ENCODE measurements around the gene SNAP47. TPM values are rescaled to one million over a fixed set of nuclear protein-coding genes. Genes with fewer than 3 reads are reported as not detected.
"Not testable (repeated sequence)": the region's sequence is repeated elsewhere in the genome, so short reads cannot be mapped to it uniquely, and the experiment has no call there.

The SNAP47 gene
- total RNA-seq, 1 experiment from 2014 or later, result 39.4 TPM

DNA sequence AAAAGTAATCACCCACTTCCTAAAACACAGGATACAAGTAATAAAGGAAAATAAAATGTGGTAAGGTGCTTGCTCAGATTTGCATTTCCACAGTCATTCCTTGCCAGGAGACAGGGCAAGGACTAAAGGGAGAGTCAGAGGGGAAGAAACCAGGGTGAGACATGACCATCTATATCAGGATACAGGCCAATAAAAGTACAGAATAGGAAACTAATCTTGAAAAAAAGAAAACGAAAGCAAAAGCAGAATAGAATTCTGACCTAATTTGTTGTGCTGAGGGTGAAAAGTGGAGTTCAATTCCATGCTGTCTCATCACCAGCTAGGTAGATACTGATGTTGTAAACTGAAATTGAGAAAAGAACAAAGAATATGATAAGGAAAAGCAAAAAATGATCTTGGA lies 27.4 kb upstream of the SNAP47 start:
- no peaks in the 10 kb centered on the region for H3K4me1 Mint-ChIP-seq (ENCODE audit: low read depth, unreplicated experiment)
- H3K9me3 Mint-ChIP-seq (ENCODE audit: low read depth, unreplicated experiment), result peaks cover 17% of the 10 kb centered on the region
- intact Hi-C loops (cut with micrococcal nuclease; ENCODE audit: unreplicated experiment), result no loop called here
- TF ChIP-seq, protein P1, sequence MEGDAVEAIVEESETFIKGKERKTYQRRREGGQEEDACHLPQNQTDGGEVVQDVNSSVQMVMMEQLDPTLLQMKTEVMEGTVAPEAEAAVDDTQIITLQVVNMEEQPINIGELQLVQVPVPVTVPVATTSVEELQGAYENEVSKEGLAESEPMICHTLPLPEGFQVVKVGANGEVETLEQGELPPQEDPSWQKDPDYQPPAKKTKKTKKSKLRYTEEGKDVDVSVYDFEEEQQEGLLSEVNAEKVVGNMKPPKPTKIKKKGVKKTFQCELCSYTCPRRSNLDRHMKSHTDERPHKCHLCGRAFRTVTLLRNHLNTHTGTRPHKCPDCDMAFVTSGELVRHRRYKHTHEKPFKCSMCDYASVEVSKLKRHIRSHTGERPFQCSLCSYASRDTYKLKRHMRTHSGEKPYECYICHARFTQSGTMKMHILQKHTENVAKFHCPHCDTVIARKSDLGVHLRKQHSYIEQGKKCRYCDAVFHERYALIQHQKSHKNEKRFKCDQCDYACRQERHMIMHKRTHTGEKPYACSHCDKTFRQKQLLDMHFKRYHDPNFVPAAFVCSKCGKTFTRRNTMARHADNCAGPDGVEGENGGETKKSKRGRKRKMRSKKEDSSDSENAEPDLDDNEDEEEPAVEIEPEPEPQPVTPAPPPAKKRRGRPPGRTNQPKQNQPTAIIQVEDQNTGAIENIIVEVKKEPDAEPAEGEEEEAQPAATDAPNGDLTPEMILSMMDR (IDR thresholded peaks at IDR 0.05; ENCODE audit: unreplicated experiment), result no peak
- no peak overlapping the region for H3K27ac Mint-ChIP-seq (ENCODE audit: unreplicated experiment)
- no TSS peak for BruUV-seq (replicated peaks)
- H3K27me3 Mint-ChIP-seq (ENCODE audit: unreplicated experiment), result no peaks in the 10 kb centered on the region
- CTCF ChIA-PET, result interaction anchor here (0.6 kb wide), 1 partner anchor 8 kb away, joined by 3 read pairs; no protein-coding TSS in a partner anchor
- no peak for DNase-seq
- H3K36me3 Mint-ChIP-seq (ENCODE audit: insufficient read depth, unreplicated experiment), result no peaks in the 10 kb centered on the region
- H3K4me3 Mint-ChIP-seq (ENCODE audit: low read depth, unreplicated experiment), result no peak overlapping the region

DNA sequence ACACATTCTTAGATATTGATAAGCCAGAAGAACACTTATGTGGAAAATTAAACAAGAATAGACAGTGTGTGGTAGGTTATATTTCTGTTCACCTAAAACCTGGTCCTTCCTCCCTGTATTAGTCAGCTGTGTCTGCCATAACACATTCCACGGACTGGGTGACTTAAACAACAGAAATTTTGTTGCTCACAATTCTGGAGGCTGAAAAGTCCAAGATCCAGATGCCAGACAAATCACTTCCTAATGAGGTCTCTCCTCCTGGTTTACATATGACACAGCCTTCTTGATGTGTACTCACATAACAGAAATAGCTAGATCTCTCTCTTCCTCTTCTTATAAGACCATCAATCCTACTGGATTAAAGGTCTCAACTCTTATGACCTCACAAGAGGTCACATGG lies 25.8 kb upstream of the SNAP47 start:
- no peaks in the 10 kb centered on the region for H3K27me3 Mint-ChIP-seq (ENCODE audit: unreplicated experiment)
- no peak for DNase-seq
- H3K9me3 Mint-ChIP-seq (ENCODE audit: low read depth, unreplicated experiment), result peaks cover 11% of the 10 kb centered on the region
- no TSS peak for BruUV-seq (replicated peaks)
- H3K27ac Mint-ChIP-seq (ENCODE audit: unreplicated experiment), result no peak overlapping the region
- CTCF ChIA-PET, result interaction anchor here (0.5 kb wide), 1 partner anchor 14 kb away, joined by 3 read pairs; no protein-coding TSS in a partner anchor
- TF ChIP-seq, protein P1 (IDR thresholded peaks at IDR 0.05; ENCODE audit: unreplicated experiment), result no peak
- H3K4me3 Mint-ChIP-seq (ENCODE audit: low read depth, unreplicated experiment), result no peak overlapping the region
- H3K4me1 Mint-ChIP-seq (ENCODE audit: low read depth, unreplicated experiment), result no peaks in the 10 kb centered on the region
- no peaks in the 10 kb centered on the region for H3K36me3 Mint-ChIP-seq (ENCODE audit: insufficient read depth, unreplicated experiment)
- intact Hi-C loops (cut with micrococcal nuclease; ENCODE audit: unreplicated experiment), result no loop called here

DNA sequence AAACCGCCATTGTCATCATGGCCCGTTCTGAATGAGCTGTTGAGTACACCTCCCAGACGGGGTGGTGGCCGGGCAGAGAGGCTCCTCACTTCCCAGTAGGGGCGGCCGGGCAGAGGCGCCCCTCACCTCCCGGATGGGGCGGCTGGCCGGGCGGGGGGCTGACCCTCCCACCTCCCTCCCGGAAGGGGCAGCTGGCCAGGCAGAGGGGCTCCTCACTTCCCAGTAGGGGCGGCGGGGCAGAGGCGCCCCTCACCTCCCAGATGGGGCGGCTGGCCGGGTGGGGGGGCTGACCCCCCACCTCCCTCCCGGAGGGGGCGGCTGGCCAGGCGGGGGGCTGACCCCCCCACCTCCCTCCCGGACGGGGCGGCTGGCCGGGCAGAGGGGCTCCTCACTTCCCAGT lies 24.8 kb upstream of the SNAP47 start:
- CTCF ChIA-PET, result interaction anchor here (0.7 kb wide), 1 partner anchor 22 kb away, joined by 3 read pairs; no protein-coding TSS in a partner anchor
- H3K4me1 Mint-ChIP-seq (ENCODE audit: low read depth, unreplicated experiment); H3K36me3 Mint-ChIP-seq (ENCODE audit: insufficient read depth, unreplicated experiment); BruUV-seq (replicated peaks); H3K4me3 Mint-ChIP-seq (ENCODE audit: low read depth, unreplicated experiment); H3K27me3 Mint-ChIP-seq (ENCODE audit: unreplicated experiment); DNase-seq; H3K27ac Mint-ChIP-seq (ENCODE audit: unreplicated experiment); intact Hi-C loops (cut with micrococcal nuclease; ENCODE audit: unreplicated experiment): not testable (repeated sequence)
- peaks cover 13% of the 10 kb centered on the region for H3K9me3 Mint-ChIP-seq (ENCODE audit: low read depth, unreplicated experiment)

DNA sequence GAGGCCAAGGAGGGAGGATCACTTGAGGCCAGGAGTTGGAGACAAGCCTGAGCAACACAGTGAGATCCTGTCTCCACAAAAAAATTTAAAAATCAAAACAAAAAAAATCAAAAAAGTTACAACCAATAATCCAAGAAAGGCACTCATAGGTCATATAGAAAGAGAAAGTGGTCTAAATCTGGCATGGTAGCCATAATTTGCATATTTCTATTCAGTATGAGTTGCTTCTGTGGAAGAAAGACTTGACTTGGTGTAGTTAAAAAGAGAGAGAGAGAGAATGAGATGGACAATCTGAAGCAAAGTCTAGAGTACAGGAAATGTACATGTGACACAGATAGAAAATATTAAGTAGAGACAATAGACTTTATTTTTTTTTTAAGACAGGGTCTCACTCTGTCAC lies 22.6 kb upstream of the SNAP47 start:
- DNase-seq, result no peak
- CTCF ChIA-PET, result no interaction called here
- Mint-ChIP-seq H3K4me1 (ENCODE audit: low read depth, unreplicated experiment) (no peaks in the 10 kb centered on the region), H3K9me3 (ENCODE audit: low read depth, unreplicated experiment) (peaks cover 17% of the 10 kb centered on the region), H3K4me3 (ENCODE audit: low read depth, unreplicated experiment) (no peak overlapping the region), H3K36me3 (ENCODE audit: insufficient read depth, unreplicated experiment) (no peaks in the 10 kb centered on the region), H3K27ac (ENCODE audit: unreplicated experiment) (no peak overlapping the region), H3K27me3 (ENCODE audit: unreplicated experiment) (no peaks in the 10 kb centered on the region)
- BruUV-seq (replicated peaks), result no TSS peak
- TF ChIP-seq, protein P1 (IDR thresholded peaks at IDR 0.05; ENCODE audit: unreplicated experiment), result no peak
- intact Hi-C loops (cut with micrococcal nuclease; ENCODE audit: unreplicated experiment), result no loop called here

DNA sequence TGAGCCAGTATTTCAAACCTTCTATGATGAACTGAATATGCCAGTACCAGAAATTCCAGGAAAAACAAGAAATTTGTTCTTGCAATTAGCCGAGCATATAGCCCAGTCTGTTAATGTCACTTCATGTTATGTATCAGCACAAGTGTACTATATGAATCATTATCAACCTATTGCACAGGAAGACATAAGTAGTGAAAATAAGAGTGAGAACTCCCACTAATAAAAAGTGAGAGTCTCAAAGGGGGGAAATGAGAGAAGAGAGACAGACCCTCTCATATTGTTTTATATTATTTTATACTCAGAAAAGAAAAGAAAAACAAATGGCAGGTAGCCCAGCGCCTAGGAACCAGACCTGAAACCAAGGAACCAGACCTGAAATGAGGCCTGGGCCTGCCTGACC lies 16.3 kb upstream of the SNAP47 start:
- H3K9me3 Mint-ChIP-seq (ENCODE audit: low read depth, unreplicated experiment), result peaks cover 21% of the 10 kb centered on the region
- H3K4me1 Mint-ChIP-seq (ENCODE audit: low read depth, unreplicated experiment), result no peaks in the 10 kb centered on the region
- BruUV-seq (replicated peaks), result no TSS peak
- no peak overlapping the region for H3K27ac Mint-ChIP-seq (ENCODE audit: unreplicated experiment)
- TF ChIP-seq, protein P1 (IDR thresholded peaks at IDR 0.05; ENCODE audit: unreplicated experiment), result no peak
- no peak overlapping the region for H3K4me3 Mint-ChIP-seq (ENCODE audit: low read depth, unreplicated experiment)
- no peaks in the 10 kb centered on the region for H3K36me3 Mint-ChIP-seq (ENCODE audit: insufficient read depth, unreplicated experiment)
- no peak for DNase-seq
- intact Hi-C loops (cut with micrococcal nuclease; ENCODE audit: unreplicated experiment), result no loop called here
- no peaks in the 10 kb centered on the region for H3K27me3 Mint-ChIP-seq (ENCODE audit: unreplicated experiment)
- CTCF ChIA-PET, result no interaction called here

Data from Calu3 (cell line).